Right lobe of liver (tissue), 6 donors: Measurements from ENCODE around the gene HIVEP2. TPM values are rescaled to one million over a fixed set of nuclear protein-coding genes. Genes with fewer than 3 reads are reported as not detected.

Experiments
- ATAC-seq, 4 donors: fragments of 200-7000 bp; cut with Tn5 transposase; one replicate each; pipeline ENCODE4 v1.9.1; 2020; ENCODE audit warnings: mild to moderate bottlenecking in 4 of 4, moderate library complexity in 4 of 4
- DNase-seq, 3 donors: peaks; one replicate each; pipeline ENCODE4 v3.0.0-alpha.2; 2020
- H3K27ac ChIP-seq, 3 donors: fragments of 200-600 bp; one replicate each; pipeline ENCODE4 v1.8.0; 2022
- H3K27me3 ChIP-seq, 2 donors: fragments of 200-600 bp; one replicate each; pipeline ENCODE4 v1.8.0; 2022
- H3K36me3 ChIP-seq, 4 donors: fragments of 200-600 bp; sonication (generic) in 1 of 4; one replicate each; pipeline versions ENCODE4 v1.5.1 to v1.8.0; 2017 to 2022; ENCODE audit warnings: control low read depth in 1 of 4
- H3K4me1 ChIP-seq, 4 donors: fragments of 200-600 bp; sonication (generic) in 1 of 4; one replicate each; pipeline versions ENCODE4 v1.5.1 to v1.8.0; 2017 to 2022; ENCODE audit warnings: control low read depth in 1 of 4
- H3K4me3 ChIP-seq, 3 donors: fragments of 200-600 bp; one replicate each; pipeline ENCODE4 v1.8.0; 2022
- H3K9me3 ChIP-seq, 4 donors: fragments of 200-600 bp; sonication (generic) in 1 of 4; one replicate each; pipeline versions ENCODE4 v1.5.1 to v1.8.0; 2017 to 2022; ENCODE audit warnings: control low read depth in 1 of 4
- CTCF ChIP-seq, 4 donors: fragments of 200-600 bp in 3 of 4; fragments of 450-650 bp in 1 of 4; IDR thresholded peaks; one replicate each; pipeline versions ENCODE4 v1.5.1 to v1.8.0; 2016 to 2022; ENCODE audit warnings: antibody characterized with exemption in 4 of 4, mild to moderate bottlenecking in 2 of 4
- POLR2A ChIP-seq: fragments of 450-650 bp; IDR thresholded peaks from one replicate; pipeline ENCODE4 v1.6.1; 2017; ENCODE audit warnings: antibody characterized with exemption, mild to moderate bottlenecking
- WGBS: methylation state at CpG from one replicate; pipeline ENCODE4 v1.1.6; 2018; ENCODE audit warnings: low coverage, low lambda C conversion rate; ENCODE audit not compliant: insufficient coverage; ENCODE audit errors: missing lambda C conversion rate; 5-methylcytosine and 5-hydroxymethylcytosine counted together
- intact Hi-C, 2 donors: fragments of 100-400 bp; cut with DNase I; formaldehyde crosslinking; loops; one replicate each; pipeline versions ENCODE4 v1.11.2 to v1.14.1; 2022
- total RNA-seq, 6 experiments: library from RNA; depleted of rRNA in 2 of 6; stranded (reverse); fragments of >200 nt in 2 of 6; fragmentation: NEBNext Ultra II Directional in 3 of 6; extraction: Animal tissue kit (Norgen Biotek cat#: 25700) in 3 of 6; gene quantifications; one replicate each; pipeline versions ENCODE4 v1.1.0 to v1.2.4, GENCODE V29; 2016 to 2023
- donor health status: DM: no; HTN: yes; CAD: no.
- donor health status: DM: no; HTN: no; CAD: no.
- donor health status: DM: no; HTN: no; CAD: no.
- donor health status: DM: no; HTN: yes; CAD: no.
- donor health status: DM: no; HTN: yes; CAD: no.

The HIVEP2 gene
- total RNA-seq, 6 experiments from 2014 or later, result 3.0 to 8.9 (median 5.1) TPM

DNA sequence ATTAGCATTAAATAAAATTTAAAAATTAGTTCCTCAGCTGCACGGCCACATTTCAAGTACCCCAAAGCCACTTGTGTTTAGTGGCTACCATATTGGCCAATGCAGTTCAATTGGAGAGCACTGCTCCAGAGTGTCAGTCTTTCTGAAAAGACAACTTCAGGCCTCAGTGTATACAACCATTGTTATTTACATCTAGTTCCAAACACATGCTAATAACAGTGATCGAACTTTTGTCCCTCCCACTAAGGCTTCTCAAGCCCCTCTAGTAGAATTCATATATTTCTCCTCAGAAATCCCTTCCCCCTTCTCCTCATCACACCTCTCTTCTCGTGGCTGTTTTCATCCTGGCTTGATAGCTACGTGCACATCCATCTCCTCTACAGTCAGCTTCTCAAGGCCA, 32.9 kb downstream of the HIVEP2 start:
- no peak for ATAC-seq
- Histone ChIP-seq H3K4me1 (no peaks in the 10 kb centered on the region), H3K4me3 (no peak overlapping the region), H3K27ac (no peak overlapping the region), H3K27me3 (no peaks in the 10 kb centered on the region), H3K9me3 (no peaks in the 10 kb centered on the region), H3K36me3 (no peaks in the 10 kb centered on the region)
- no peak for TF ChIP-seq CTCF (IDR thresholded peaks at IDR 0.05)
- TF ChIP-seq POLR2A, result no peak
- DNase-seq, result no peak
- intact Hi-C loops, result no loop called here
- WGBS, result 90% methylated on average over 4 of the region's 4 CpGs

GRCh38 chr6:142911430-142911829, 33.5 kb downstream of the HIVEP2 start:
- intact Hi-C loops, result no loop called here
- 83% methylated on average over 2 of the region's 2 CpGs for WGBS
- DNase-seq (no peak), ATAC-seq (no peak)
- H3K9me3 ChIP-seq, result no peaks in the 10 kb centered on the region
- H3K4me3 ChIP-seq, result no peak overlapping the region
- H3K4me1 ChIP-seq, result no peaks in the 10 kb centered on the region
- H3K27me3 ChIP-seq, result no peaks in the 10 kb centered on the region
- TF ChIP-seq CTCF (IDR thresholded peaks at IDR 0.05) (no peak), POLR2A (no peak)
- H3K27ac ChIP-seq, result no peak overlapping the region
- no peaks in the 10 kb centered on the region for H3K36me3 ChIP-seq

DNA sequence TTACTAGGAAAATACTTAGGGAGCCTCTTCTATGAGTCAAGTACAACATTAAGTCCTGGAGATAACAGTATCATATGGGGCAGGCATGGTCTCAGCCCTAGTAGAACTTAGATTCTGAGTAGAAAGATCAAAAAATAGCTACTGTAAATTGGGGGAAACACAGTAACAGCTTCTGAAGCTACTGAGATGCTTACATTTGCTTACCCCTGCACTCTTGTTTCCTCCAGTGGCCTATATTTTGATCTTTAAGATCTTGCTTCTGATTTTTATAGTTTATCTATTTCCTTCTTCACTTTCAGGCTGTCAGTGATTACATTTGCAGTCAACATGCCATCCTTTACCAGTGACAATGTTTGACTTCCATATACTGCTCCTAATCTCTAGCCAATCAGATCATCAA, 35.3 kb downstream of the HIVEP2 start:
- no peaks in the 10 kb centered on the region for H3K9me3 ChIP-seq
- no peaks in the 10 kb centered on the region for H3K4me1 ChIP-seq
- TF ChIP-seq CTCF (IDR thresholded peaks at IDR 0.05) (no peak), POLR2A (no peak)
- H3K4me3 ChIP-seq, result no peak overlapping the region
- intact Hi-C loops, result no loop called here
- H3K36me3 ChIP-seq, result no peaks in the 10 kb centered on the region
- ATAC-seq, result no peak
- H3K27me3 ChIP-seq, result no peaks in the 10 kb centered on the region
- H3K27ac ChIP-seq, result no peak overlapping the region
- no peak for DNase-seq

DNA sequence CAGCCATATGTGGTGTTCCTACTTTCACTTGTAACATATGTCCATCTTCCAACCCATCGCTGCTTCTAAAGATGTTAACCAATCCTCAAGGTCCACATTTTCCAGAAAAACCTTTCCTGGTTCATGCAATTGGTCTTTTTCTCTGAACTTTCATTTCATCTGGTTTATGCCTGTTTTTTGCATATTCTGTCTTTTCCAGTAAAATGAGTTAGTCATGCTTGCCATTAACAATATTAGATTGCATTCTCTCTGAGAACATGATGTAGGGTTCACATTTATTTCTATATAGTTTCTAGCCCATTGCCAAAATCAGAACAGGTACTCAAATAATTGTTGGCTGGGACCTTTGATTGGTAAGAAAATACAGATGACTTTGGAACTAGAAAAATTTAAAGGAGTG, 36.7 kb downstream of the HIVEP2 start:
- H3K27ac ChIP-seq, result no peak overlapping the region
- TF ChIP-seq CTCF (IDR thresholded peaks at IDR 0.05) (no peak), POLR2A (no peak)

GRCh38 chr6:142907544-142907943, 37.4 kb downstream of the HIVEP2 start:
- no peaks in the 10 kb centered on the region for H3K36me3 ChIP-seq
- H3K4me1 ChIP-seq, result no peaks in the 10 kb centered on the region
- no peaks in the 10 kb centered on the region for H3K9me3 ChIP-seq
- H3K4me3 ChIP-seq, result no peak overlapping the region
- WGBS, result 60% methylated on average over 5 of the region's 5 CpGs
- ATAC-seq (no peak), DNase-seq (no peak)
- TF ChIP-seq POLR2A (no peak), CTCF (IDR thresholded peaks at IDR 0.05) (no peak)
- intact Hi-C loops, result no loop called here
- H3K27me3 ChIP-seq, result no peaks in the 10 kb centered on the region
- no peak overlapping the region for H3K27ac ChIP-seq

More for the DNA sequence above, 36.7 kb downstream of the HIVEP2 start:
- intact Hi-C loops, result no loop called here
- H3K4me3 ChIP-seq, result no peak overlapping the region
- H3K27me3 ChIP-seq, result no peaks in the 10 kb centered on the region
- DNase-seq, result no peak
- H3K4me1 ChIP-seq, result no peaks in the 10 kb centered on the region
- no peaks in the 10 kb centered on the region for H3K9me3 ChIP-seq
- WGBS, result 100% methylated on average over 1 of the region's 1 CpG
- ATAC-seq, result no peak
- H3K36me3 ChIP-seq, result no peaks in the 10 kb centered on the region
